ENCODE data around the gene PWP1.
A peak's percentile ranks its signal among the peaks of the same experiment; 100 is the strongest.
"Not testable (repeated sequence)": the region's sequence is repeated elsewhere in the genome, so short reads cannot be mapped to it uniquely, and the experiment has no call there.

PWP1 gene

GRCh38 chr12:107668320-107669098 is 17.1 kb upstream of the PWP1 start:
- DNase-seq (ENCODE audit: low spot score), result no peak

- no peak for DNase-seq (ENCODE audit: low spot score)
Observed at GRCh38 chr12:107669946-107670345, 15.7 kb upstream of the PWP1 start.

- DNase-seq (ENCODE audit: low spot score), result no peak
Observed at GRCh38 chr12:107670999-107671643, 14.5 kb upstream of the PWP1 start.

GRCh38 chr12:107677671-107678070 is 7.9 kb upstream of the PWP1 start:
- DNase-seq (ENCODE audit: low spot score), result no peak

- no peak for DNase-seq (ENCODE audit: low spot score)
Observed at GRCh38 chr12:107679336-107679735, 6.3 kb upstream of the PWP1 start.

GRCh38 chr12:107681455-107681835 is 4.2 kb upstream of the PWP1 start:
- no peak for DNase-seq (ENCODE audit: low spot score)

- no peak for DNase-seq (ENCODE audit: low spot score)
Observed at GRCh38 chr12:107681836-107682820, 3.5 kb upstream of the PWP1 start.

- no peak for DNase-seq (ENCODE audit: low spot score)
Observed at GRCh38 chr12:107684029-107684795, 1.4 kb upstream of the PWP1 start.

- peak; percentile 82 for DNase-seq (ENCODE audit: low spot score)
Observed at GRCh38 chr12:107684990-107685359, 624 bp upstream of the PWP1 start.

- DNase-seq (ENCODE audit: low spot score), result not testable (repeated sequence)
Observed at GRCh38 chr12:107695772-107696171, 10.2 kb downstream of the PWP1 start.

- DNase-seq (ENCODE audit: low spot score), result no peak
Observed at GRCh38 chr12:107702106-107702505, 16.5 kb downstream of the PWP1 start.

- no peak for DNase-seq (ENCODE audit: low spot score)
Observed at GRCh38 chr12:107704041-107704440, 18.4 kb downstream of the PWP1 start.

- not testable (repeated sequence) for DNase-seq (ENCODE audit: low spot score)
Observed at GRCh38 chr12:107705522-107705921, 19.9 kb downstream of the PWP1 start.

- no peak for DNase-seq (ENCODE audit: low spot score)
Observed at GRCh38 chr12:107715780-107716179, 30.2 kb downstream of the PWP1 start.

GRCh38 chr12:107718606-107719005 is 33.0 kb downstream of the PWP1 start:
- no peak for DNase-seq (ENCODE audit: low spot score)

GRCh38 chr12:107727327-107727726 is 41.7 kb downstream of the PWP1 start:
- not testable (repeated sequence) for DNase-seq (ENCODE audit: low spot score)

- DNase-seq (ENCODE audit: low spot score), result not testable (repeated sequence)
Observed at GRCh38 chr12:107727742-107728141, 42.1 kb downstream of the PWP1 start.

GRCh38 chr12:107730618-107731341 is 45.2 kb downstream of the PWP1 start:
- DNase-seq (ENCODE audit: low spot score), result no peak

- DNase-seq (ENCODE audit: low spot score), result no peak
Observed at GRCh38 chr12:107731366-107731765, 45.8 kb downstream of the PWP1 start.

GRCh38 chr12:107732365-107732764 is 46.8 kb downstream of the PWP1 start:
- no peak for DNase-seq (ENCODE audit: low spot score)

- DNase-seq (ENCODE audit: low spot score), result no peak
Observed at GRCh38 chr12:107734139-107734538, 48.5 kb downstream of the PWP1 start.

Measured in LoVo (cell line).